ENCODE measurements around the gene IDH3B.
"Not testable (repeated sequence)": the region's sequence is repeated elsewhere in the genome, so short reads cannot be mapped to it uniquely, and the experiment has no call there.

IDH3B gene

DNA sequence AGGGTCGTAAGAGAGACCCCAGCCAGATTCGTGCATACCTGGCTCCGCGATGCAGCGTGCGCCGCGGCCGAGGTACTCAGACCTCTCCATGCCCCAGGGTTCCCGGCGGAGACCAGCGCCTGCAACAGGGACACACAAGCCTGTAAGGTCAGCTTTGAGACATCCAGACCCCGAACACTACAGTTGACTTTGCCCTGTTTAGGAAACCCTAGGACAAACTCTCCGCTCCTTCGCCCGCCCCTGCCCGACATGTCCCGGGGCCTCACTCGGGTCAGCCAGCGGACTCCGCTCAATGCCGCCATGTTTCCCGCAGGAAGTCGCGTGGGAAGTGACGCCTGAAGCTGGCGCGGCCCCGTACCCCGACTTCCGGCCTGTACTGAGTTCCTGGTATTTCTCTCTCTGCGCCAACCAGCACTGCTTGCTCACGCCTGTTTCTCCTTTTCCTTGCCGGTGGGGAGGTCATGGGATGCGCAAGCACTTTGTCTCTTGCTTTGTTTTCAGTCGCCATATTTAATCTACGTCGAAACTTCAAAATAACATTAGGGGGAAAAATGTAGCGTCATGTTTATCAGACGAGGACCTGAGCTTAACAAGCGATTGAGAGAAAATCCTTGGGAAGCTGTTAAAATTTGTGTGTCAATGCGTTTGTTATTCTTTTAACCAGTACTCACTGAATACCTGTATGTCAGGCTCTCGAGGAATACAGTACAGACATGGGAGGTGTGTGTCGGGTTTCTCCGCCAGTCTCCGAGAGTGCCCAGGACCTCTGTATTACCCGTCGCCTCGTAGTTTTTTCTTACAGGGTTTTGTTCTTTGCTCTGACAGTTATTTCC lies at the start of gene IDH3B:
Gene IDH3B (minus strand): TSS at position 330 of the 833 bp plus-strand sequence. CDS start 28 bp downstream, at position 302.
- DNase-seq, result peak; percentile 92 to 95

DNA sequence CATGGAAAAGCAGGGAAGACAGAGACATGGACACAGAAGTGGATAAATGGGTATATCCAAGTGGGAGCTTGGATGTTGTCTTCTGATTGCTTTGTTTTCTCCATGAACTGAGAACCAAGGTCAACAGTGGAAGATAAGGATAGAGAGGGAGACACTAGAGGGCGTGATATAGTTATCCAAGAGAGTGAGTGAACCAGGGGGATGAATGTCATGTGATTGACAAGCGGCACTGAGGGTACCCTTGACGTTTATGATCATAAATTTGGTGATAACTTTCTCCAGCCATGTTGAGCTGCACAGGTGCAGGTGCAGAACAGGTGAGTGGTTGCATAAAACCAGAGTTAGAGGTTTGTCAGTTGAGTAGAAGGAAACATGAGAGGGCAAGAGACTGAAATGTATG lies 49.3 kb upstream of the IDH3B start:
- no peak for DNase-seq

DNA sequence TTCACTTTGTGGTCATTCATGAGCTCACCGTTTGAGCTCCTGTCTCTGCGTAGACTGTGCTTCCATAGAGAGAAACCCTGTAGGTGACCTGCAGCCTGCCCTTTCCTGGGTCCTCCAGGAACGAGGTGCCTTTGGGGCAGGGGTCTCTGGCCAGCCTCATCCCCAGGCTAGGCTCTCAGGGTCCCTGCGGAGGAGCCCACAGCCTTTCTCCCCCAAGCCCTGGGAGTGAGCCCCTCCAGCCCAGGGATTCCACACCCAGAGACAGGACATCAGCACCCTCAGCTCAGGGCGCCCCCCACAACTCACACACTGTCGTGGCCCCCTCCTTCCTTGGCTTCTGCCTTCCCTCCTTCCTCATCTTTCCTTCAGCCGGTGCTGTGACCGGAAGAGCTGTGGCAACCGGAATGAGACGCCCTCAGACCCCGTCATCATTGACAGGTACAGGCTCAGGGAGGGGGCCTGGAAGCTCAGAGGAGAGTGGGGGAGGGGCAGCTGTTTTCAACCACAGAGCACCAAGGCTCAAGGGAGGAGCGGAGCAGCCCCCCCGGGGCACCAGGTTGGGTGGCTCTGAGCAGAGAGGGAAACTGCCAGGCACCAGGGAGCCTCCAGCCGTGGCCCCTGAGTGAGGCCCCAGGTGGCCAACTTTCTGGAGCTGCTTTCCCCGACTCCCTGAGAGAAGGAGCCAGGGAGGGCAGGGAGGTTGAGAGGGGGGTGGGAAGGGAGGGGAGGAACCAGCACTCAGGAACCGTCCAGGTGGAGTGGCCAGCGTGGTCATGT lies 45.4 kb upstream of the IDH3B start:
- DNase-seq, result no peak

DNA sequence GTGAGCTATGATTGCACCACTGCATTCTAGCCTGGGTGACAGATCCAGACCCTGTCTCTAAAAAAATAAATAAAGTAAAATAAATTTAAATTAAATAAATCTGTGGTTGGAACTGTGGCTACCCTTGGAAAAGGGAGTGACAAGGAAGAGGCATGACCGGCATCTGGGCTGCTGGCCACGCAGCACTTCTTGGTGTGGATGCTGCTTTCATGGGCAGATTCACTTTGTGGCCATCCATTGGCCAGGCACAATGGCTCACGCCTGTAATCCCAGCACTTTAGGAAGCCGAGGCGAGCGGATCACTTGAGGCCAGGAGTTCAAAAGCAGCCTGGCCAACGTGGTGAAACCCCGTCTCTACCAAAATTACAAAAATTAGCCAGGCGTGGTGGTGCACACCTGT lies 44.6 kb upstream of the IDH3B start:
- DNase-seq, result no peak

DNA sequence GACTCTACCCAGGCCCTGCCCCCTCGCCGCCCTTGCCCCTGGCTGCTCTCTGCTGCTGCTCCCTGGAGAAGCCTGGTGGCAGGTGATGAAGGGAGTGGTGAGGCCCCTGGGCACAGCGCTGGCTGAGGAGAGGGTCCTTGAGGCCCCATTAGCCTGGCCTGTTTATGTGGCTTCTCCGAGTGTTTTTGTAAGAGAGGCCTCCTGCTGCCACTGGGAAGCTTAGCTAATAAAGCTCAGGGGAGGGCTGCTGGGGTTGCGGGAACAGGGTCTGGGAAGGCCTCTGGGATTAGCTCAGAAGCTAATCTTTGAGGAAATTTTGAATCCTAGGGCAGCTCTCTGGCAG lies 44.0 kb upstream of the IDH3B start:
- no peak for DNase-seq

DNA sequence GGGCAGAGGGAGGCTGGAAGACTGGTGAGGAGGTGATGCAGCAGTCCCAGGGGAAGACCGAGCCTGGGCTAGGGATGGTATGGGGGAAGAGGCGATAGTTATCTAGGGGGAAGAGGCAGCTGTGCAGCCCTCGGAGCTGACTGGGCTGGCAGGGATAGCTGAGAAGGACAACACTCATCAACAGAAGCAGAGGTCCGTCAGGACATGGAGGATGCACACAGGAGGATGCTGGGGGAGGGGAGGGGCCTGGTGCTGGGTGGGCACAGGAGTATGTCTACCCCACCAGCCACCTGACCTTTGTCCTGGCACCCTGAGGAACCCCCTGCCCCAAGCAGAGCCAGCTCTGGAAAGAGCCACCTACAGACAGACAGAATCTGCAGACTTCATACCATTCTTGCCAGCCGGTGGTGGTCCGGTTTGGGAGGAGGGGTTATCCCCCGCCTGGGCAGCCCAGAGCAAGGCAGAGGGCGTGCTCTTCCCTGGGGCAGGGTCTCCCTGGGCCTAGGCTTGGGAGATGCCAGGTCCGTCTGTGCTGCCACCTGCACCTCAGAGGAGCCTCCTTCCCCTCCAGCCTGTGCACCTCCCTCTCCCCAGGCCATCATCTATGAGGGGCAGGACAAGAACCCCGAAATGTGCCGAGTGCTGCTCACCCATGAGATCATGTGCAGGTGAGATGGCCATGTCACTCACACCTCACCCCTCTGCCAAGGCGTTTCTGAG lies 43.5 kb upstream of the IDH3B start:
- DNase-seq, result no peak

DNA sequence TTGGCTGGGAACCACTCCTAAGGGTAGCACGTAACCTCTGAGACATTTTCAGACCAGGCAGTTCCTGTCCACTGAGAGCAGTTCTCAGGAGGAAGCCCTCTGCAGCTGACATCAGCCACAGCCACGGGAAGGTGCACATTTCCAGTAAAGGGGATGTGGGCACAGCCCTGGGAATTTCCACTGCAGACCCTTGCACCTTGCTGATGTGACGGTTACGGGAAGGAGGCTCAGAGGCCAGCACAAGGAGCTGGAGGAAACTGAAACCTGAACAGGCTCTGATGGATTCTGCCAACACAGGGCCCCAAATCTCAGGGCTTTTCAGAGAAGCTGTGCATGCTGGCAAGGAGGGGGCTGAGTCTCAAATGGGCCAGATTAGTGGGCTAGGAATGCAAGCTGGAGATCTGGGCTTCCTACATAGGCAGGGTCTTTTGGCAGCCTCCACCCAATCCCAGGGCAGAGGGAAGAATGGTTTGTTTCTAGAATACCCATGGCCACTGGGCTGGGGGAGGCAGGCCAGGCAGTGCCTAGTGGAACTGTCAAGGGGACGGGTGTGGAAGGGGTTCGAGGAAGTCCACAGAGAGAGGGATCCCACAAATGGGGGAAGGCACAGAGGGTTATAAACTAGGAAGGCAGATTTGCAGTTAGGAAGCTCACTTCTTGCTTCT lies 42.8 kb upstream of the IDH3B start:
- DNase-seq, result no peak

DNA sequence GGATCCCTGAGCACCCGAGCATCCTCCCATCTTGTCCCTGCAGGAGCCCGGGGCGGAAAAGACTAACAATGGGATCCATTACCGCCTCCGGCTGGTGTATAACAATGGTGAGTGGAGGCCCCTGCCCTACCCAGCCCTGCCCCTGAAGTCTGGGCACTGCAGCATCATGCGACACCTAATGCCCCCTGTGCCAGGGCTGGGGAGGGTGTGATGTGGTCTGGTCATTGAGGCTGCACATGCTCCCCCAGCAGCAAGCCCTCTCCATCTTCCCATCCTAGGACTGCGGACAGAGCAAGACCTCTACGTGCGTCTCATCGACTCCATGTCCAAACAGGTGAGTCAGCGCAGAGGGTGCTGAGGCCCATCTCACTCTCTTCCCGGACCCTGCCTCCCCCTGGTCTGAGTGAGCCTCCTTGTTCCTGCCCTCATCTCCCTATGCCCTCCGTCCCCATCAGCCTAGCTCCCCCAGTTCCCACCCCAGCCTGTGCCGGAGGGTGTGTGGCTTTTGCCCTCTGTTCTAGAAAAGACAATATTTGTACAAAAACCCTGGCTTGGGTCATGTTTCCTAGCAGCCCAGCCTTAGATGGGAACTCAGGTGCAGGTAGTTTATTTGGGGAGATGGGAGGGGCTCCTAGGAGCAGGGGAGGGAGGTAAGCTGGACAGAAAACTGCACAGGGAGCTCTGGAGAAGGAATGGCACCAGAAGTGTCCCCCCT lies 42.1 kb upstream of the IDH3B start:
- DNase-seq, result no peak

DNA sequence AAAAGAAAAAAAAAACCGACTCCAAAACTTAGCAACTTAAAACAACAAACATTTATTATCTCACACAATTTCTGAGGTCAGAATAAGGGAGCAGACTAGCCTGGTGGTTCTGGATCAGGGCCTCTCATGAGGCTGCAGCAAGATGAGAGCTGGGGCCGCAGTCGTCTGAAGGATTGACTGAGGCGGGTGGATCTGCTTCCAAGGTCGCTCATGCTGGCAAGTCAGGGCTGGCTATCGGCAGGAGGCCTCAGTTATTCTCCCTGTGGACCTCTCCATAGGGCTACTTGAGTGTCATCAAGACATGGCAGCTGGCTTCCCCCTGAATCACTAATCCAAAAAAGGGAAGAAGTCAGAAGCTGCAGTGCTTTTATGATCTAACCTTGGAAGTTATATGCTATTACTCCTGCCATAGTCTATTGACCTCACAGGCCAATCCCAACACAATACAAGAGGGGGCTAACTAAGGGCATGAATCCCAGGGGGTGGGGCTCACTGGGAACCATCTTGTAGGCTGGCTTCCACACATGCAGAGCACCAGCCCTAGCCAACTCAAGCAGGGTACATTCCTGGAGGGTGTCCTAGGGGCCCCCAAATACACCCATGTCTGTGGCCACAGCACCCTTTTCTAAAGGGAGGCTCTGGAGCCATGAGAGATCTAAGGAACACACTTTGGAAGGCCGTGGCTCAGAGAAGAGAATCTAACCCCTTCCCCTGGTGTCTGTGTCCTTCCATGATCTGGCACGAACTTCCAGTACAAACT lies 39.9 kb upstream of the IDH3B start:
- DNase-seq, result no peak

DNA sequence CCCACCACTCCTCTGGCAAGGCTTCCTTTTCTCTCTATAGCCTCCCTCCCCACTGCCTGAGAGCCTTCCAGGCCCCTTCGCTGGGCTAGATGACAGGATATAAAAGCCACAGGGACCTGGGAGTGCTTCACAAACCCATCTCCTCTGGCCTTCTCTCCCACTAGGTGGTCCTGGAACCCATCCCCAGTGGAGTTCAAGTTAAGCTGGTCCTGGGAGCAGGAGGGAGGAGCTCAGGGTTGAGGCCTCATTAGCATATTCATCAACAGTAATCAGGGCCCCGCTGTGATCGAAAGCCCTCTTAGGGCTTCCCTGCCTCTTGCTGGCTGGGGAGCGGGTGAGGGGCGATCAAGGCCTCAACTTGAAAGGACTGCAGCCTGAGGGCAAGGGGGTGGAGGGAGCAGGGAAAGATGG lies 37.7 kb upstream of the IDH3B start:
- DNase-seq, result no peak

DNA sequence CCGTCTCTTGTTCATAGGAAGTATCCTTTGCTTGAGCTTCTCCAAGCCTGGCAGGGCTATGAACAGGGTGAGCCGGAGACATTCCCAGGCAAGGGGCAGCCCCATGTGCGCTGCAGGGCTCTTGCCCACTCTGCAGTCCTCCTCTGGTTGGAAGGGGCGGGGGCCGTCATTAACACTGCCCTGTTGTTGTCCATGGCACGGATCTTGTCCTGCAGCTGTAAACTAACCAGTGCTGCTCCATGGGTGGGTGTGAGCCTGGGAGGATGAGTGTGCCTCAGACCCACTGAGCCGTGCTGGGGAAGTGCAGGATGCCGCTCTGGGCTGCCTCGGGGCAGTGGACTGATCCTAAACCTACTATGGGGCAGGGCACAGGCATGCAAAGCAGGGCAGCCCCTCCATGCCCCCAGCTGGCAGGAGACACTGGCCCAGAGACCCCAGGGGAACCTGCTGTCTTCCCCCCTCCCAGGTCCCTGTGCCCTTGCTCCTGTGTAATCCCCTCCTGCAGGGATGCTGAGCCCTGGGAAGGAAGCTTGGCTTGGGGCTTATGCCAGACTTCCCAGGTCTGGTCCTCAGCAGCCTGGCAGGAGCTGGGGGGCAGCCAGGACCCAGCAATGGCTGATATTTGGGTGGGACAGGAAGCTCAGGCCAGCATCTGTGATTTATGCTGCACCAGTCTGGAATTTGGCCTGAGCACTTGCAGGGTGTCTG lies 37.1 kb upstream of the IDH3B start:
- no peak for DNase-seq

DNA sequence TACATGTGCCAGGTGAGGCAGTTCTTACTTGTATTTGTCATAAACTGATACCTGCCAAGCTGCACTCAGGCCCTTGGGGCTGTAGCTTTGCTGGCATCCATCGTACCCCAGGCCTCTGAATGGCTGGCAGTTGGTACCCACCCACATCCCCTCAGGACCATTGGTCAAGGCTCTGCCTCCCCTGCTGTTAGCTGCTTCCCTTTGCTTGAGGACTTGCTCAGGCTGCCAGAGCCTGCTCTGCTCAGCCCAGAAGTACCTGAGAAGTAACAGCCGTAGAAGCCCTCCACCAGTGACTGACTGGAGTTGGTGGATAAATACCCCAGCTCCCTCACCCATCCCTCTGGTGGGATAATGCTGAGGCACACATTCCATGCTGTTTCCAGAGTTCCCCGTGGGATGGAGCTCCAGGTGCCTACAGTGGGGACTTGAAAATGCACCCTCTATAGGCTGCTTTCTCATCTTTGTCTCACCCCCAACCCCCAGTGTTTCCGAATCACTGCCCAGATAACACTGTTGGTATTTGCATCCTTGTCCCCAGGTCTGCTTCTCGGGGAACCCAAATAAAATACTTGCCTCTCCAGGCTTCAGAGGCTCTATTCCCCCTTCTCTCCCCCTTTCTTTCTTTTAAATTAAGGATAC lies 35.9 kb upstream of the IDH3B start:
- DNase-seq, result no peak

DNA sequence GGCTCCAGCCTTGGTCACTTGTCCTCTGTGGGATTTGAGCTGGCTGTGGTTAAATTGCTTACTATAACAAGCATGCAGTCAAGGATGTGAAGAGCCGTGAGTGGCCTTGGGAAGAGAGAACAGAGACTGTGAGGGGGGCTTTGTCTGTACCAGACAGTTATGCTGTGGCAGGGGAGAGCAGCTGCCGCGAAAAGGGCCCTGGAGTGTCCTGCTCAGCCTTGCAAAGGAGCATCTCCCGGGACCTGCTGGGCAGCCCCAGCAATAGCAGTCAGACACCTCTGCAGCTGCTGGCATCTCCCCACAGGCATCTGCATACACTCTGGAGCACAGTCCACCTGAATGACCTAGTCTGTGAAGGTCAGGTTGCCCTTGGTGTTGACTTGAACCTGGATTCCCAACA lies 34.9 kb upstream of the IDH3B start:
- peak in 1 of 2 experiments; percentile 15 for DNase-seq

DNA sequence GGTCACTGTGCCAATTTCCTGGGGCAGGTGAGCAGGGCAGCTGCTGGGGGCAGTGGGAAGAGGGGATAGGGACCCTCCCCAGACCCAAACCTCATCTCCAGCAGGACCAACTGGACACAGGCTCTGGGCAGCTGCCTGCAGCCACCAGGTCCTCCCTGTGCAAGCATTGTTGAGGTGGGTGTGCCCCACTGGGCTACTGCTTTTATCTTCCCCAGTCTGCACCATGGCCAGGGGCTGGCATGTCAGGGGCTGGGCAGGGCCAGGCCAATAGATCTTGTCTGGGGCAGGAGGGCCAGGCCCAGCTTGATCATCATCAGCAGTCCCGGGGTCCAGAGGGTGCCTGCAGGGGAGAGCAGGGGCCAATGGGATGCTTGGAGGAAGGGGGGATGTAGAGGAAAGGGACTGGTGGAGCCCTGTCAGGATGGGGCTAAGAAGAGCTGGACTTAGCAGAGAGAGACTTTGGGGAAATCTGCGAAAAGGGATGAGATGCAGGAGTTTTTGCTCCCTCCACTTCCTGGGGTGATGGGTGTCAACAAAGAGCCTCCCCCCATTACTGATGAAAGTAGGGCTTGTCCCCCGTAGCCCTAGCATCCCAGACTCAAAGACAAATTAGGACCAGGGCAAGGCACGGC lies 34.3 kb upstream of the IDH3B start:
- no peak for DNase-seq

DNA sequence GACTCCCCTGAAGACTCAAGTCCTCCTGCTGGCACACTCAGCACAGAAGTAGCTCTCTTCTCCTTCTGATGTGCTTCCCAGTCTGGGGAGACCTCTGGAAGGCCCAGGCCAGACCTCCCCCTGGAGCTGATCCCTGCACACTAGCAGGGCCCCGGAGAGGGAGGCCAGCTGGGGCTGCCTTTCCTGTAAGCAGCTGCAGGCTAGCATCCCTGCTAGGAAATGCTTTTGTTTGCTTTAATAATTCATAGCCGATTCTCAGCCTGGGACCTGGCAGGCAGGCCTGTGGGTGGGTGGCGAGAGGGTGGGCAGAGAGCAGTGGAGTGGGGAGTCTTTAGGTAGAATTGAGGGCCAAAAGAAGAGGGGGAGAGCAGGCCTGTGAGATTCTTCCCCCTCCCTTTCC lies 33.8 kb upstream of the IDH3B start:
- peak; percentile 65 to 76 for DNase-seq

DNA sequence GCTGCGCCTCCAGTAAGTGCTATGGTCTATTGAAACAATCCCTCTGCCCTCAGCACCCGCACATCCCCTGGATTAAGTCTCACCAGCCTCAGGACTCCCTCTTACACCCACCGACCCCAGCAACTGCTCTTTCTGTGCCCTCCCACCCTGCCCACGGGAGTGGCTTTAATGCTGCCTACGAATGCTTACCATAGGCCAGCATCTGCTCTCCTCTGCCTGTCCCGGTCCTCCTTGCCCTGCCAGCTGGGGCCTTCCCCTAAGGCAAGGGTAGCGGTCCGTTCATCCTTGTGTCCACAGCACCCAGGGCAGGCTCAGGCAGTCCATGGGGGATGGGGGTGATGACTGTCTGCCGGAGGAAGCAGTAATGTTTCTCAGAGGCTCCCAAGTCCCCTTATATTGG lies 32.6 kb upstream of the IDH3B start:
- no peak for DNase-seq

DNA sequence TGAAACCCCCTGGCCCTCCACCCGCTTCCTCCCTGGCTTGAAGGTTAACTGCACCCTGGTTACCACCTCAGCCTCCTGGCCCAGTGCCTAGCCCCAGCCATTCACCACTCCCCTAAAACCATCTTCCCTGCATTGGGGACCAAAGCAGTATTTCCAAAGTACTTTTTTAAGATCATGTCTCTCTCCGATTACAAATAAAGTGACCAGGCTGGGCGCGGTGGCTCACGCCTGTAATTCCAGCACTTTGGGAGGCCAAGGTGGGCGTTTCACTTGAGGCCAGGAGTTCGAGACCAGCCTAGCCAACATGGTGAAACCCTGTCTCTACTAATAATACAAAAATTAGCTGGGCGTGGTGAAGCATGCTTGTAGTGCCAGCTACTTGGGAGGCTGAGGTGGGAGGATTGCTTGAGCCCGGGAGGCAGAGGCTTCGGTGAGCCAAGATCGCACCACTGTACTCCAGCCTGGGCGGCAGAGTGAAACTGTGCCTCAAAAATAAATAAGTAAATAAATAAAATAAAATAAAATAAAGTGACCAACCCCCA lies 32.0 kb upstream of the IDH3B start:
- not testable (repeated sequence) for DNase-seq

DNA sequence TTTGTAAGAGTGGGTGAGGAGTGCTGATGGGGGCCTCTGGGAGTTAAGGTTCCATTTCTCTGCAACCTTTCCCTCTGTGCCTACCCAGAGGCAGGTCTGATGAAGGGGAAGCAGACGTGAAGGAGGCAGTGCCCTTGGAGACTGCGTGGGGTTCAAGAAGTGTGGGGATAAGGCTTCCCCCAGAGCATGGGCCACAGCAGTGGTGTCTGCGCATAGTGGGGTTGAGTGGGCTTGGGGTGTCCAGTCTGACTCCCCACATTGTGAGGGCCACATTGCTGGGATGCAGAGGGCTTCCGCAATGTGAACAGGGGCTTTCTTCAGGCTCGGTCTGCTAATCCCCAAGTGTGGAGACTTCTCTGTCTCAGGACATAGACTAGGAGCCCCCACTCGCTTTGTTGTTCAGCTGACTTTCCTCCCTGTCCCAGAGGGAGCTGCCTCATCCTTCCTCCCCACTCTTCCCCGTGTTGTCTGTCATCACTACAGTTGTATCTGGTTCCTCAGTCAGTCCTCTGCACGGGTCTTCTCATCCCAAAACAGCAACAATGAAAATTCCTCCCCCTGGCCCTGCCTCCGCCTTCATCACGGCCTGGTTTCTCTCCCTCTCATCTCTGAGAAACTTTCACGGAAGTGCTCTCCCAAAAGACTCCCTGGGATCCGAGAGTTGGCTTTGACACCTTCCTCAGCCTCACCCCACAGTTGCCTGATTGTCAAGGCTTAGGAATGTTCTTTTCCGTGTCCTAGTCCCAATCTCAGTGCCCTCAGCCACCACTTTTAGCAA lies 31.4 kb upstream of the IDH3B start:
- DNase-seq, result no peak

DNA sequence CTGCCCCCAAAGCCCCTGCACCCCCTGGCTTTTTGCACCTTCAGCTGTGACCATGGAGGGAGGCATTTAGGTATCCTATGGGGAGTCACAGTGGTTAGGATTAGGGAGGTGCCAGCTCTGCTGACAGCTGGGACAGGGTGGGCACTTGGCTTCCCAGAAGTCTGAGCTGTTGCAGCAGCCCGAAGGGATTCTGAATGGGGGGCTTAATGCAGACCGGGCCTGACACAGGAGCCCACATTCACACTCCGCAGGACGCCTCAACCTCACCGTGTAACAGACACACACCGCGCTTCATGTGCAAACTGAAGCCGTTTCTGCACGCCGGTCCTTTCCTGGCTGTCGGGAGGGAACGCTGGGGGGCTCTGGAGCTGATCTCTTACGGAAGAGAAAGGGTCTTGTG lies 30.5 kb upstream of the IDH3B start:
- no peak for DNase-seq

All from SHP77 (cell line).